DOHH2 (cell line): ENCODE data around the gene ATP8B3.

Experiments
- H3F3A ChIP-seq: fragments of 200-600 bp; sonication (generic), shearing (Covaris generic); 2 replicates; pipeline ENCODE4 v1.6.0; 2016; ENCODE audit warnings: antibody characterized with exemption, mild to moderate bottlenecking; ENCODE audit not compliant: control insufficient read depth, insufficient read depth
- H3K27ac ChIP-seq: fragments of 200-600 bp; sonication (generic); 2 replicates; pipeline ENCODE4 v1.5.1; 2014; ENCODE audit warnings: low read depth, mild to moderate bottlenecking, low read length, moderate library complexity
- H3K27me3 ChIP-seq: fragments of 200-600 bp; sonication (generic); 2 replicates; pipeline ENCODE4 v1.6.1; 2014; ENCODE audit warnings: mild to moderate bottlenecking, low read length, mixed read lengths; ENCODE audit not compliant: control insufficient read depth
- H3K36me3 ChIP-seq: fragments of 200-600 bp; sonication (generic); 2 replicates; pipeline ENCODE4 v1.6.1; 2014; ENCODE audit warnings: mild to moderate bottlenecking, low read length, moderate library complexity, mixed read lengths; ENCODE audit not compliant: control insufficient read depth
- H3K4me1 ChIP-seq: fragments of 200-600 bp; sonication (generic); 2 replicates; pipeline ENCODE4 v1.6.1; 2014; ENCODE audit warnings: mild to moderate bottlenecking, low read length, mixed read lengths; ENCODE audit not compliant: control insufficient read depth
- H3K4me2 ChIP-seq: fragments of 200-600 bp; sonication (generic); 2 replicates; pipeline ENCODE4 v1.6.0; 2014; ENCODE audit warnings: mild to moderate bottlenecking, low read length, moderate library complexity
- H3K4me3 ChIP-seq: fragments of 200-600 bp; sonication (generic); 2 replicates; pipeline ENCODE4 v1.5.1; 2014; ENCODE audit warnings: mild to moderate bottlenecking, low read length, mixed read lengths
- H3K79me2 ChIP-seq: fragments of 200-600 bp; sonication (generic); 2 replicates; pipeline ENCODE4 v1.6.1; 2014; ENCODE audit warnings: mild to moderate bottlenecking, low read length, mixed read lengths; ENCODE audit not compliant: control insufficient read depth
- H3K9me2 ChIP-seq: fragments of 200-600 bp; sonication (generic); replicated peaks from 2 replicates; pipeline ENCODE4 v1.6.1; 2014; ENCODE audit warnings: mild to moderate bottlenecking, low read length, mixed read lengths; ENCODE audit not compliant: control insufficient read depth
- H3K9me3 ChIP-seq: fragments of 200-600 bp; sonication (generic); 2 replicates; pipeline ENCODE4 v1.6.1; 2014; ENCODE audit warnings: antibody characterized with exemption, low read length, mixed read lengths; ENCODE audit not compliant: control insufficient read depth, insufficient read depth
- H4K20me1 ChIP-seq: fragments of 200-600 bp; sonication (generic); 2 replicates; pipeline ENCODE4 v1.6.0; 2014; ENCODE audit warnings: low read depth, mild to moderate bottlenecking, antibody characterized with exemption, low read length, moderate library complexity; ENCODE audit not compliant: control insufficient read depth, insufficient read depth
- CTCF ChIP-seq: fragments of 200-600 bp; sonication (generic); IDR thresholded peaks from one replicate; pipeline ENCODE4 v1.5.1; 2014; ENCODE audit warnings: antibody characterized with exemption, mild to moderate bottlenecking, low read depth, low read length; ENCODE audit not compliant: poor library complexity, severe bottlenecking
- EZH2phosphoT487 ChIP-seq: fragments of 200-600 bp; sonication (generic); IDR thresholded peaks from 2 replicates; pipeline ENCODE4 v1.6.1; 2017; ENCODE audit warnings: borderline replicate concordance, mild to moderate bottlenecking, antibody characterized with exemption, low read length, moderate library complexity, mixed read lengths

The ATP8B3 gene

GRCh38 chr19:1847348-1847683 is 35.2 kb upstream of the ATP8B3 start:
- Histone ChIP-seq H3K27me3 (no peaks in the 10 kb centered on the region), H3K79me2 (peaks cover 78% of the 10 kb centered on the region), H4K20me1 (peaks cover 28% of the 10 kb centered on the region), H3K36me3 (peaks cover 44% of the 10 kb centered on the region), H3K9me3 (no peaks in the 10 kb centered on the region), H3K27ac (peak overlapping the region; percentile 82), H3K9me2 (no peaks in the 10 kb centered on the region), H3K4me3 (peak overlapping the region; percentile 96), H3K4me1 (peaks cover 35% of the 10 kb centered on the region), H3F3A (peaks cover 3% of the 10 kb centered on the region; the same call in 1 of the 2 replicates), H3K4me2 (peak overlapping the region; percentile 94)
- no peak for TF ChIP-seq CTCF
- no peak for TF ChIP-seq EZH2phosphoT487

GRCh38 chr19:1846517-1847204 is 34.6 kb upstream of the ATP8B3 start:
- peaks cover 28% of the 10 kb centered on the region for H4K20me1 ChIP-seq

GRCh38 chr19:1845642-1846041 is 33.6 kb upstream of the ATP8B3 start:
- Histone ChIP-seq H4K20me1 (peaks cover 28% of the 10 kb centered on the region), H3K9me3 (no peaks in the 10 kb centered on the region), H3K4me2 (peak overlapping the region; percentile 94; the same call in 1 of the 2 replicates), H3K4me1 (peaks cover 37% of the 10 kb centered on the region), H3K4me3 (no peak overlapping the region), H3K27me3 (no peaks in the 10 kb centered on the region), H3F3A (peaks cover 3% of the 10 kb centered on the region; the same call in 1 of the 2 replicates), H3K9me2 (no peaks in the 10 kb centered on the region), H3K36me3 (peaks cover 44% of the 10 kb centered on the region), H3K27ac (no peak overlapping the region), H3K79me2 (peaks cover 81% of the 10 kb centered on the region)
- no peak for TF ChIP-seq CTCF
- TF ChIP-seq EZH2phosphoT487, result no peak

More at GRCh38 chr19:1846517-1847204, 34.6 kb upstream of the ATP8B3 start:
- Histone ChIP-seq H3K79me2 (peaks cover 79% of the 10 kb centered on the region), H3K36me3 (peaks cover 44% of the 10 kb centered on the region), H3K27ac (0 out of 2 replicates have a peak overlapping the region, but pooled peaks have one; percentile 82), H3K9me2 (no peaks in the 10 kb centered on the region), H3K4me3 (peak overlapping the region; percentile 96), H3K4me1 (peaks cover 30% of the 10 kb centered on the region), H3K4me2 (peak overlapping the region; percentile 94), H3K9me3 (no peaks in the 10 kb centered on the region), H3K27me3 (no peaks in the 10 kb centered on the region), H3F3A (peaks cover 3% of the 10 kb centered on the region; the same call in 1 of the 2 replicates)
- no peak for TF ChIP-seq CTCF
- TF ChIP-seq EZH2phosphoT487, result no peak
